CD4-positive, alpha-beta T cell treated with Interleukin-10 for 1 hour (primary cell): ENCODE measurements around the gene UTS2R.
"Not testable (repeated sequence)": the region's sequence is repeated elsewhere in the genome, so short reads cannot be mapped to it uniquely, and the experiment has no call there.

Experiments
- DNase-seq: peaks from one replicate; pipeline ENCODE4 v3.0.0-alpha.2; 2020

UTS2R gene

GRCh38 chr17:82376042-82376730 lies 4.6 kb downstream of the UTS2R start:
- DNase-seq: no peak

DNA sequence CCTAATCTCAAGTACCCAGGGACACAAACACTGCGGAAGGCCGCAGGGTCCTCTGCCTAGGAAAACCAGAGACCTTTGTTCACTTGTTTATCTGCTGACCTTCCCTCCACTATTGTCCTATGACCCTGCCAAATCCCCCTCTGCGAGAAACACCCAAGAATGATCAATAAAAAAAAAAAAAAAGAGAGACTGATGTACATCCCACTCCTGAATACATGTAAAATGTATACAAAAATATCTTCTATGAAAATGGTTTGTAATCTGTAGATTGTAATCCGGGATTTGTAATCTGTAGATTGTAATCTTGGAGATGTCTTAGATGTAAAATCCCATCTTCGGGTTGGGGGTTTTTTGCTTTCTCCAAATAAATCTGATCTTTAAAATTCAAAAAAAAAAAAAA lies 5.7 kb downstream of the UTS2R start:
- not testable (repeated sequence) for DNase-seq

GRCh38 chr17:82377924-82378740 lies 6.6 kb downstream of the UTS2R start:
- DNase-seq: no peak

DNA sequence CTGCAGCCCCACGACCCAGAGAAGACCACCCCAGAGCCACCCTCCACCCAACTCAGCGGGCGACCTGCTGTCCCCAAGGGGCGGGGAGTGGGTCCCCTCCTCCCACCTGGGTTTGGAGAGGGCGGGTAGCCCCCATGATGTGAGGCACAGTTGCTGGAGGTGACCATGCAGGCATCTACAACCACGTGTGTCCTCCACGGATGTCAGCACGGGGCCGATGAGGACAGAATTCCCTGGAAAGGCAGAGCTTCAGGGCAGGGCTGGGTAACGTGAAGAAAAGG lies 7.1 kb downstream of the UTS2R start:
- DNase-seq: no peak

GRCh38 chr17:82380860-82381702 lies 9.5 kb downstream of the UTS2R start:
- DNase-seq: no peak

DNA sequence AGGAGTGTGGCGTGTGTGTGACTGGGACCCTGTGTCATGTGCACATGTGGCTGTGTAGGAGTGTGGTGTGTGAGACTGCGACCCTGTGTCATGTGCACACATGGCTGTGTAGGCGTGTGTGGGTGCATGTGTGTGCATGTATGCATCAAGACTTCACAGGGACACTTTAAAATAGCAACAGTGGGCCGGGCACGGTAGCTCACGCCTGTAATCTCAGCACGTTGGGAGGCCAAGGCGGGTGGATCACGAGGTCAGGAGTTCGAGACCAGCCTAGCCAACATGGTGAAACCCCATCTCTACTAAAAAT lies 10.1 kb downstream of the UTS2R start:
- not testable (repeated sequence) for DNase-seq

- not testable (repeated sequence) for DNase-seq
Measured at GRCh38 chr17:82382220-82382932, 10.8 kb downstream of the UTS2R start.

GRCh38 chr17:82382933-82383255 lies 11.3 kb downstream of the UTS2R start:
- no peak for DNase-seq

DNA sequence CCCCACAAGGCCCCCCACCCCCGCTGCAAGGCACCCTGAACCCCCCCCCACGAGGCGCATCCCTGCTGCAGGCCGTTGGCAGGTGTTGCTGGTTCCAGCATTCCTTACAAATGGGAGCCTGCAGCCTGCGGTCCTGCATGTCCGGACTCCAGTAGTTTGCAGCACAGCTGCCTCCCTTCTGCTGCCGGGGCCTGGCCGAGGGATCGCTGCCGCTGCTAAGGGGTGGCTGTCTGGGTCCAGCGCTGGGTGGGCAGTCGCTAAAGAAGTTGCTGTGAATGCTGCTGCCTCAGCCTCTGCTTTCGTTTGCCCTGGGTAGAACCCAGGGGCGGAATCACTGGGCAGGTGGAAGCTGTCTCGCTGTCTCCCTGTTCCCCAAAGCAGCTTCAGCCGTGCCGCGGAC lies 11.8 kb downstream of the UTS2R start:
- no peak for DNase-seq

GRCh38 chr17:82384051-82384729 lies 12.6 kb downstream of the UTS2R start:
- no peak for DNase-seq

DNA sequence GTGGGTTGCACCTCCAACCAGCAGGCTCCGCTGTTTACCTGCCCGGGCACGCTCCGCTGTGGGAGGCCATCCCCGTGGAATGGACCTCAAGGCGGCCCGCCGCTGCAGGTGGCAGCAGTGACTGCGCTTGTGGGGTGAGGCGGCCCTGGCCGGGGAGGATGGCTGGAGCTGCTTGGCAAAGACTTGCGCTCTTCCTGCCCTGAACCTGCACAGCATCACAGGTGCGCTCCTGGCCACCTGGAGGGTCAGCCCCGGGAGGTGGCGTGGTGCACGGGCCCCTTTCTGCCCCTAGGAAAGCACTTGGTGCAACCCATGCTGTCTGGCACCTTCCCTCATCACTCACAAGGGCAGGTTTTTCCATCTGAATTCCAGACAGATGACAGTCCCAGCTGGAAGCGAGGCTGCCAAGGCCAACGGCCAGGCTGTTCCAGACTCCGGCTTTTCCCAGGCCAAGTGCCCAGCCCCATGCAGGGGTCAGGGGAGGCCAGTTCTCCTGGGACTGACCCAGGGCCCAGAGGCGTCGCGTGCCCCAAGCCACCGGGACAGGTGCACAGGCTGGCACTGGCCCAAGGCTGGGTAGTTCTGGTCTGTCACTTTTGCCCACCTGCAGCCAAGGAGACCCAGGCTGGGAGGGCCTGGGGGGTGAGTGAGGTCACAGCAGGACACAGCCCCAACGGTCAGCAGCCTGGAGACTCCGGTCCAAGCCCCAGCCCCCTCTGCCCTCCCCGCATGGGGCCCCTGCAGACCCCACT lies 13.3 kb downstream of the UTS2R start:
- DNase-seq: no peak

GRCh38 chr17:82385559-82386254 lies 14.1 kb downstream of the UTS2R start:
- no peak for DNase-seq

GRCh38 chr17:82386255-82386831 lies 14.8 kb downstream of the UTS2R start:
- DNase-seq: no peak

GRCh38 chr17:82386881-82387704 lies 15.5 kb downstream of the UTS2R start:
- DNase-seq: no peak

DNA sequence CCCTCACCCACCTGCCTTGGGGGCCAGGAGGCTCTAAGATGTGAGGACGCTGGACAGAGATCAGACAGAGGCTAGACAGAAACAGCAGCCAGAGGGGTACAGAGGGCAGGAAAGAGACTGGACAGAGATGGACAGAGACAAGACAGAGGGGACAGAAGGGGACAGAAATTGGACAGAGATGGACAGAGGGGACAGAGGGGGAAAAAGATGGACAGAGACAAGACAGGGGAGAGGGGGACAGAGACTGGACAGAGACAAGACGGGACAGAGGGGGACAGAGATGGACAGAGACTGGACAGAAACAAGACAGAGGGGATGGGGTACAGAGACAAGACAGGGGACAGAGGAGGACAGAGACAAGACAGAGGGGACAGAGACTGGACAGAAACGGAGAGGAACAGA lies 16.1 kb downstream of the UTS2R start:
- no peak for DNase-seq

GRCh38 chr17:82388223-82388921 lies 16.8 kb downstream of the UTS2R start:
- no peak for DNase-seq

GRCh38 chr17:82388922-82389283 lies 17.3 kb downstream of the UTS2R start:
- DNase-seq: no peak

DNA sequence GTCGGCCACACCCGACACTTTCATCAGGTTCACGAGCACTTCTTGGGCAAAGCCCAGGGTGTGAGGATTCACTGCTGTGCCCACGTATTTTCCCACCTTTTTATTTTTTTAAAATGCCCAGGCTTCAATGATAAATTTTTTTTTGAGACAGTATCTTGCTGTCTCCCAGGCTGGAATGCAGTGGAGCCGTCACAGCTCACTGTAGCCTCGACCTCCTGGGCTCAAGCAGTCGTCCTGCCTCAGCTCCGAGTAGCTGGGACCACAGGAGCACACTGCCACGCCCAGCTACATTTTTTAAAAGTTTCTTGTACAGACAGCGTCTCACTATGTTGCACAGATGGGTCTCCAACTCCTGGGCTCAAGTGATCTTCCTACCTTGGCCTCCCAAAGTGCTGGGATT lies 17.8 kb downstream of the UTS2R start:
- no peak for DNase-seq

- no peak for DNase-seq
Measured at GRCh38 chr17:82390015-82390859, 18.7 kb downstream of the UTS2R start.
